Lung microvascular endothelial cell (primary cell): Measurements from ENCODE around the gene ENOX1. TPM values are rescaled to one million over a fixed set of nuclear protein-coding genes. Genes with fewer than 3 reads are reported as not detected.
A peak's percentile ranks its signal among the peaks of the same experiment; 100 is the strongest.

ENCODE experiments used
- DNase-seq, 2 donors: peaks; one replicate each; pipeline versions ENCODE4 v3.0.0 to v3.0.0-alpha.2; 2010; ENCODE audit warnings: low read depth in 2 of 2
- total RNA-seq: library from RNA; depleted of rRNA; stranded (reverse); fragments of >200 nt; gene quantifications from 2 replicates; pipeline ENCODE4 v1.2.1, GENCODE V29; 2014

Gene ENOX1
- total RNA-seq, 1 donor from 2014 or later: under 0.01 TPM

DNA sequence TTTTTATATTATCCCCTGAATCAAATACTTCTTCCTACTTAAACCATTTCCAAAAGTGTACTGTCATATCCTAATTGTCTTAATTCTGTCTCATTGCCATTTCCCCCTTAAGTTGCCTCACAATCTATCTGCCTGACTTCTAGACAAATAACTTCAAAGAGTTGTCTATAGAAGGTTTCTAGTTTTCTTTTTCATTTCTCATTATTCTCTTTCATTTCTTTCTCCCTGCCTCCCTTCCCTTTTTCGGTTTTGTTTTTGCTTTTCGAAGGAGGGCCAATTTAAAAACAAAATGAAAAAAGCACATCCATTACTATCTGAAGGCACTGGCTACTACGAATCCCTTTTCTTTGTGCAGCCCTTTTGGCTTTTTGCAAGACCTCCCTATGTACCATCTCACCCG lies 396.2 kb downstream of the ENOX1 start:
- DNase-seq: no peak

DNA sequence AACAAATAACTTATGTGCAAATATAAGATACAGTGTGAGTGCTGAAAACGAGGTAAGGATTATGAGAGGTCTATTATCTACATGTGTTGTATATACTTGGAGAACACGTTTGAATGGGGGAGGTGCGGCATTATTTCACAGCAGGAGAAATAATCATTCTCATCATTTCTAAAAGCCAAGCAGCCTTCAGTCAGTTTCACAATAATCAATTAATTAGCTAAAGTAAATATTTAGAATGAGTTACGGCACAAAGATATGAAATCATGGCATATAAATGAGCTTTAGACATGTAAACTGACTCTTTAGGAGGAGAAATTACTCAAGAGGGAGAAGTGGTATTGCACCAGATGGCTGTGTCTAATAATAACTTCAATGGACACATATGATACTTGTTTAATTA lies 396.8 kb downstream of the ENOX1 start:
- no peak for DNase-seq

DNA sequence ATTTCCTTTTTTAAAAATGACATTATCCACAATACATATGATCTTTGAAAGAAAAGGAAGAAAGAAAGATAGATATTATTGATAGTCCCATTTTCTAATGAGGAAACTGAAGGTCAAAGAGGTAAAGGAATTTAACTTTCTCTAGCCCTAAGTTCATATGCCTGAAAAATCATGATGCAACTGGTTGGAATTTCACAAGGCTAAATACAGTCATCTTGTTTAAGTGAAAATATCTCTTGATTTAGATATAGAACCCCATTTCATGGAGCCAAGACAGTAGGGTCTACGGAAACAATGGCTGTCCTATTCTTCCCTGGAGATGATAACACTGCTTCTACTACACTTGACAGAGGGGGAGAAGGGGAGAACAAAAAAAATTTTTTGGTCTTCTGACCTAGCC lies 397.2 kb downstream of the ENOX1 start:
- DNase-seq: no peak

DNA sequence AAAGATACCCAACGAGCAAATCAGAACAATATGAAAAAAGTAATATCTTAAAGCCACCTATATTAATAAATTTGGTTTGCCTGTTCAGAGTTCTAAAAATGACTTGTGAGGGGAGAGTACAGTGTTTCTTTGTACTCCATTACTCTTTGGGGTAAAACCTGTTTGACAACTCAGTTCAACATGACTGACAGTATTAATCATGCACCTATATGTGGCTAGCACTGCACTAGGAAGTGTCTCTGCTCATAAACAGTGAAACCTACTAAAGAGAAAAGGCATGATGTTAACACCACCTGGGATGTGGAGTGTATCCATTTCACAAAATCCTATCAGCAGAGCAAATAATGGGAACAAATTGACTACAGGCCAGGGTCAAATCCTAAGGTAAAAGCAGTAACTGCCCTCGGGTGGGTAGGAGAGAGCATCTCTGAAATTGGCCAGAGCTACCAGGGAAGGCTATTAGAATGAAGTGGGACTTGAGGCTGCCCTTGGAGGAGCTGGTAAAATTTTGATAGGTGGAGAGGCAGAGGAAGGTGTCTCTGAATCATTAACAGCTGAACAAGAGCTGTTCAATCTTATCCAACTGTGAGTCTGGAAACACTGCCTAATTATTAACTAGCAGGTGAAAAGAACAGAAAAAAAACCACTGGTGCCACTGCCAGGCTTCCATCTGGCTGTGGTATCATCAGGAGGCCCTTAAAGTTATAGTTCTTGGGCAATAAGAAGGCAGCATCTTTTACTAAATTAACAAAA lies 398.3 kb downstream of the ENOX1 start:
- DNase-seq: no peak

DNA sequence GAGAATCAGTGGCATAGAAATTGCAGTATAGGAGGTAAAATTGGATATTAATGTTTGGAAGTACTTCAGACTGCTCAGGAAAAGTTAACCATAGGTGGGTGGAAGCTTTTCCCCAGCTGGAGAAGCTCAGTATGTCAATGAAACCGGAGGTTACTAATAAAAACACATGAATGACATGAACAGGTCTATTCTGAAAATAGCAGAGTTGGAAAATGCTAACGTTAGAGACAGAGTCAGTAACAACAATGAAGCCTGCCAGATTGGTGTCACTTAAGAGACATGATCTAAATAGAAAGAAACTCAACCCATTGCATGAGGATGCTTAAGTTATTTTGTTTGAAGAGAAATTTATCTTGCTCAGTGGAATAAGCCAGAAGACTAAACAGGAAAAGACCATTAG lies 398.9 kb downstream of the ENOX1 start:
- DNase-seq: no peak

DNA sequence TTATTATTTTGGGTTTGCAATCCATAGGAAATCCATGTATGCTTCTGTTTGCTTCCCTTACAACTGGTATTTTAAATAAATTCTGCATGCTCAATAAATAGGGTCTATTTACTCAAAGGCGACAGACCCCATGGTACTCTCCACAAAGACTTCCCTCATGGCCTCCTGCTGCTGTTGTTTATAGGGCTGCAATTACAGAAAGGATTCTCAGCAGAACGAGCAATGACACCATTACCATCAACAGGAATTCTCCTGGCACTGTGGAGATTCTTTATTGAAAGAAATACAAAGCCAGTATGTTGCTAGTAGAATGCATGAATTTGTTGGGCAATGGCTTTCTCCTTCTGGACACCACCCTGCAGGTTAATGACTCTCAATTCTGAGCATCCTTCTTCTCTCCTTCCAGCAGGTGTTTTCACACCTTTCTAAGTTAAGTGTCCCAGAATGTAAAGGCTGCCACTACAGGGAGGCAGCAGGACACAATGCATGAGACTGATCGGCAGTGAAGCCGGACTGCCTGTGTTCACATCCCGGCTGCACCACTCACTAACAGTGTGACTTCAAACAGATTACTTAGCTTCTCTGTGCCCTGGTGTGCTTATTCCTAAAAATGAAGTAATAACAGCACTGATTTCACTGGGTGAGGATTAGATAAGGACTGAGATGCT lies 403.1 kb downstream of the ENOX1 start:
- no peak for DNase-seq

DNA sequence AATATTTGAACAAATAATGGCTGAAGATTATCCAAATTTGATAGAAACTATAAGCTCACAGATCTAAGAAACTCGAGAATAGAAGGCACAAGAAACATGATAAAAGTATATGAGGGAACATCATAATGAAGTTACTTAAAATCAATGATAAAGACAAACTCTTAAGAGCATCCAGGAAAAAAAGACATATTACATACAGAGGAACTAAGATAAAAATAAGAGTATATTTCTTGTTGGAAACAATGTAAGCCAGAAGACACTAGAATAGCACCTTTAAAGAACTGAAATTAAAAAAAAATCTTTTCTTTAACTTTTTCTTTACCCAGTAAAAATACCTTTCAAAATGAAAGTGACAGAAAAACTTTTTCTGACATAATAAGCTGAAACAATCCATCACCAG lies 407.0 kb downstream of the ENOX1 start:
- no peak for DNase-seq

DNA sequence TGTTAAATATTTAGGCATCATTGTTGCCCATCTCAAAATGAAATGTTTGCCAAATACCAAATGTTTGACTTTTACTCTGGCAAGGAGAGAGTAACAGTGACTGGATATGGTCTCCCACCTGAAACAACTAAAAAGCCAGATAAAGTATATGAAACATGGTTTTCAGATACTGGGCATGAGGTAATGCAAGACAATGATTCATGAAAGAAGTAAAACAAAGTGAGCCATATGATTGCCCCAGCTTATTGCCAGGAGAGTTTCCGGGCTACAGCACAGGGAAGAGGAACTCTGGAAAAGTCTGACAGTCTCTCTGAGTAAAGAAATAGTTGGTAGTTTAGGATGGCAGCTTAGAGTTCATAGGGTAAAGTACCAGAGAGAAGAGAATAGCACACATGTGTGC lies 408.8 kb downstream of the ENOX1 start:
- peak; percentile 45 to 53 for DNase-seq

DNA sequence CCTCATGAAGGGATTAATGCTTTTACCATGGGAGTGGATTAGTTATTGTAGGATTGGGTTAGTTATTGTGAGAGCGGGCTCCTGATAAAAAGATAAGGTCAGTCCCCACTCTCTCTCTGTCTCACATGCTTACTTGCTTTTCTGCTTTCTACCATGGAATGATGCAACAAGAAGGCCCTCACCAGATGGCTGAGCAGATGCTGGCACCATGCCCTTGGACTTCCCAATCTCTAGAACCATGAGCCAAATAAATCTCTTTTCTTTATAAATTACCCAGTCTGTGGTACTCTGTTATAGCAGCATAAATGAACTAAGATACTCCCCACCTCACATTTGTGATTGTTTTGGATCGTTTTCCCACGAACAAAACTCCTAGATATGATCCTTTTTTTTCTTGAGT lies 409.6 kb downstream of the ENOX1 start:
- peak in 1 of 2 donors; percentile 26 for DNase-seq

DNA sequence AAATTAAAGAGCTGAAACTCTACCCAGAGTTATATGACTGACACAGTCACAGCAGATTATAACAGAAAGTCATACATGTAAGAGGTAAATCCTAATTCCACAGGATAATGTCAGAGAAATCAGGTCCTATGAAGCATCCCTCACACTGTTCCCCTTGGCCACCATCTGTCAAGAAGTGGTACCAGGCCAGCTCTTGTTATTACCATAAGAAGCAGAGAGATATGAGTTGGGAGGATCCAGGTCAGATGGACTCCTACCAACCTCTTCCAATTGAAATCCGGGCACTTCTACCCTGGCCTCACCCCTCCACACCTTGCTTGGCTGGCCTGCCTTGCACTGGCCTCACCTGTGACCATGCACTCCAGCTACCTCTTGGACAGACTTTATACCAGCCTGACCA lies 410.2 kb downstream of the ENOX1 start:
- no peak for DNase-seq

DNA sequence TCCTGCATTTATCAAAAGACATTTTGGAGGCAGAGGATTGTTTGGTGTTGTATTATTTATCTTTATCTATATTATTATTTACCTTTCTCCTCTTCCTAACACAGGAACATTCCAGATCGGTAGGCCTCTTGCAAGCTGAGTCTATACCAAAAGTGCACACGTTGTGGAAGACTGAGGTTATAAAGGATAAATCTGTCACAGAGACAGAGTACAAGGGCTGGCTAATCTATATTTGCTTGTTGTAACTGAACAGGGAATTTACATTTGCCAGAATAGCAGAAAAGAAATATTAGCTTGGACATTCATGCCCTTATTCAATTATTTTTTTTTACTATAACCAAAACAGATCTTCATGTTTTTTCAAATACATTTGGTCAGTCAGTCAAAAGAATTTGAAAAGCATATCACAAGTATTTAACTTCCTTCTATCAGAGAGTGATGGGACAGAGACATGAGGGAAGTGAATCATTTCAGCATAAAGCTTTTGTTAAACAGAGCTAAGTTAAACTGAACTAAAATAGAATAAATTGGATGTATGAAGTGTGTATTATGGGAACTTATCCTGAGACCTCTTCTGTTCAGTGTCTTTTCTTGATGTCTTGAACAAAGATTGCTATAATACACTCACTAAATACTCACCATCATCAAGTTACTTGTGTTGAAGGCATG lies 410.8 kb downstream of the ENOX1 start:
- peak in 1 of 2 donors; percentile 27 for DNase-seq

DNA sequence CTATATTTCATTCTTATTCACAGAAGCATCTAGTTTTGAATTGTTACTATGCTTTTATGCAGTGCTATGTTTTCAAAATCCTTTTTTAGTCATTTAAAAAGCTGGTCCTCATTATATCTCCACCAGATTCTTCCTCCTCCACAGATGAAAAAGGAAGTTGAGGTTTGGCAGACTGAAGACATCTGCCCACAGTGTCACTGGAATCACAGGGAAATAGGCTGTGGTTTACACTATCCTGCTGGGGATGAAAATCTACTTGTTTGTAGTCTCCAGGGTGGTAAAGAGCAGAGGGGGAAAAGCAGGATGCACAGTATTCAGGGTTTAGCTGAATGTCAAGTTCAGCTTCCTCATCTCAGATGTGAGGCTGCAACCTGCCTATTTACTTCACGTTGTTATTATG lies 412.2 kb downstream of the ENOX1 start:
- DNase-seq: peak in 1 of 2 donors; percentile 45

DNA sequence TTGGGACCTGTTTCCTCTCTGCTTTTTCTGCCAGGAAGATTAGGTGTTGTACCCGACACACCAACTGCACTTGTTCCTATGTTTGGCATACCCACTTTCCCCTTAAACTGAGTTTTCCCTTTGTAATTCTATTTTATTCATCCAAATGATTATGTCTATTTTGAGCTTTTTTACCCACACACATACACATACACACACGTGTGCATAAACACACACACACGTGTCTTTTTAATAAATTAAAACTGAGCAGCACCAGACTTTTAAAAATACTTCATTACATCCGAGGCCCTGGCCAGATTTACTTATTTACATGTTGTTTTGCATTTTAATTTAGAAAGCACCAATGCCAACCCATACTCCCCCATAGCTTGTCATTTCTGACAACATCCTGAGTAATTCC lies 413.4 kb downstream of the ENOX1 start:
- no peak for DNase-seq

DNA sequence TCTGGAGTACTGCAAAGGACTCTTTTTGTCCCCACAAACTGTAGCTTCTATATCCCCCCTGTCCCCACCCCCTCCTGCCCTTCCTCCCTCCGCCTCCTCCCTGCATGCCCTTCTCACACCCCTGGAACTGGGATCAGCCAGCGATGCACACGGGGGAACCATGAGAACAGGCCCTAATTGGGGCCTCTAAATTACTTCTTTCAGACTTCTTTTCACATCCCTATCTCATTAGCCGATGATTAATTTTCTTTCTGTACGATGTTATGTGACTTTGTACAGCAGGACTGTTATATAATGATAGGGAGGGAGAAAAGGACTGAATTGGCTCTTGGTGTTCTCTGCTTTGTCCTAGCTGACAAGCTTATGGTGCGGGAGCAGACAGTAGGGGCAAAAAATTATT lies 415.9 kb downstream of the ENOX1 start:
- no peak for DNase-seq

DNA sequence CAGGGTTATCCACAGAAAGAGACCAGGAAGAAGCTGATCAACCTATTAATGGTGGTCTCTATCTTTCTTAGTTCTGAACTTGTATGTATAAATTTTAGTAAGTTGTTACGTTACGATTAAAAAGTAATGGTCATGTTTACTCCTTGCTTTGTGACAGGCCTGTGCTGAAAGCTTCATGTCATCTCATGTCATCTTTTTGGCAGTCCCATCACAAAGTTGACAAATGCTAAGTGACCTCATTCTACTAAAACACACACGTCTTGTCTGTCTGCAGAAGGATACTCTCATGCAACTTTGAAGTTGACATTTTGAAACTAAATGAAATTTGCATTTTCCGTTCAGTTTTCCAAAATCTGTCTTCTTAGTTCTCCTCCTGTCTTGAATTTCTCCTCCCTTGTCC lies 417.5 kb downstream of the ENOX1 start:
- DNase-seq: no peak

DNA sequence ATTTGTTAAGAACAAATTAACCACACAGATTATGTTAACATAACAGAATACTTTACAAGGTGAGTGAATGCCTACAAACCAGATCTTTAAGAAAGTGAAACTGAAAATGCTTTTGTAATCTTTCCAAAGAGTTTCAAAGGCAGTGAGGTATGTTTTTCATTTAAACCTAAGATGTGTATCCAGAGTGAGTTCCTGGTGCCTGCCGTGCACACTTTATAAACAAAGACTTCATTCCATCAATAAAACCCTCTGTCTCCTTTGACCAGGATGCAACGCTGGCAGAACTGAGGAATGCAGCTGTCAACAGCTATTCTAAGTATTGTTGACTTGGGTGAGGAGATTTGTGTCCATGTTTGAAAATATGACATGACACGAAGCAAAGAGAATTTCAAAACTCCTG lies 418.8 kb downstream of the ENOX1 start:
- DNase-seq: peak; percentile 32 to 34

DNA sequence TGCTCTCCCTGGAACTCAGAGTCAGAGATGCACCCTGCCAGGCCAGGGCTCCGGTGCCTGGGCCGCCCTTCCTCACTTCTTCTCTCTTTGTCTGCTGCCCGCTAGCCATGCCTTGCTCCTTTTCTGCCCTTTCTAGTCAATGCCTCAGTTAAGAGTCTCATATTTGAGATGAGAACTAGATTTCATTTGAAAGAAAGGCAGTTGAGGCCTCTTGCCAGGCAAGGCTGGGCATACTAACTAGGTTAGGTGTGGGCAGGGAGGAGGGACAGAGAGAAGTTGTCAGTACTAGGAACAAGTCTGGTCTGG lies 421.8 kb downstream of the ENOX1 start:
- DNase-seq: no peak

DNA sequence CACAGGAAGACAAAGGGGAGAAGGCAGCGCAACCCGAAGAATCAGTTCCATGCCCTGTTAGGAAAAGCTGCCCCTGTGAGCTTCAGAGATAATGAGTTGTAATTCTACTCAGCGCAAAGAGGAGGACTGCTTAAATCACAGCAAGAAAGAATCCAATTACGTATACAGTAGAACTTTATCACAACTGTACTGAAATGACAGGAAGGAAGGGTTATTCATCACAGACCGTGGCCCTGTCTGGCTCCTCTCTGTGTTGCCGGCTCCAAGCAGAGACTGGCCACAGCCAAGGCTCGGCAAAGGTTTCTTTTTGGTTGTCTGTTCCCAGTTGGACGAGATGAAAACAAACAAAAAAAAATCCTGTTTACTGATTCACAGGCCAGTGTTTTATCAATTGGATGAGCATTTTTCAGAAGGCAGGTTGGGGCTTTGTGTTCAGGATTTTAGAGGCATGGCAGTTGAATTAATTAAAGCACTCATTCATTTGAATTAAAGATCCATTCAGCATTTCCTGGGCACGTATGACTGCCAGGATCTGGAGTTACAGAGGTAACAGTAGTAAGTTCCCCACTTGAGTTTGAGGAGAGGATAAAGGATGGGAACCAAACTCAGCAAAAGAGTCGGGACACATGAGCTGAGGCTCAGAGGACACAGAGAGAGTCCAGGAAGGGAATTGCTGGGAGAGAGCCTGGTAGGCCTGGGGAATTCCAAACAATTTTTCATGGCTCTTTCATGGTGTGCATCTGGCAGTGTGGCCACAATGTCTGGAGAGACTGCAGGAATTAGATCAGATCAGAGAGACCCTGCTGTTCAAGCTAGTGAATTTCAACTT lies 422.3 kb downstream of the ENOX1 start:
- DNase-seq: peak; percentile 90 to 91

DNA sequence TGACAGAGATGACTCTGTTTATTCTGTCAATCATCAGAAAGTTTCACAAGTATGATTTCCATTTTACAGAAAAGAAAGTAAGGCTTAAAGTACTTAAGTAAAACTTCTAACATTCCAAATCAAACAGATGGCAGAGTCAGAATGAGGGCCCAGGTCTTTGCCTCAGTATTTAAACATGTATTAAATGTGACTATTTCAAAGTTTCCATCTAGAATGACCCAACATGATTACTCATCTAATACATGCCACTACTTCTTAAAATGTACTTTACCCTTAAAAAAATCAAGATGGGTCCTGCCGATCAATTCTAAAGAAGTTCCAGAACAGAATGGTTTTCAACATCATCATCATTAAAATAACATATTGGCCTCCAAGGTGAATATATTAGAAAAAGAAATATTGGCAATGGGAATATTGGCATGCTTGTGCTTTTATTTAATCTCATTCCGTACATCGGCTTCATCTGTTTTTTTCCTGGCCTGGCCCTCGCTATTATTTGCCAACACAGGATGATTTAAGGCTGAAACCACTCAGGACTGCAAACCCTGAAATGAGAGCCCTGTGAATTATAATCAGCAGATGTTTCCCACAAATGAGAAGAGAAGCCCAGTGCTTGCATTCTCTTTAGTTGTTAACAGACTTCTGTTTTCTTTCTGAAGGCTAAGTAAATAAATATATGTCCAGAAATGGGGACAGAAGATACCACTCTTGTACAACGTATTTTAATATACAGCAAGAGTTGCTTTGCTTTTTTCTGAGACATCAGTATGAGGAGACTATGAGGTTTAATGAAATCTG lies 423.4 kb downstream of the ENOX1 start:
- DNase-seq: peak; percentile 23 to 78

DNA sequence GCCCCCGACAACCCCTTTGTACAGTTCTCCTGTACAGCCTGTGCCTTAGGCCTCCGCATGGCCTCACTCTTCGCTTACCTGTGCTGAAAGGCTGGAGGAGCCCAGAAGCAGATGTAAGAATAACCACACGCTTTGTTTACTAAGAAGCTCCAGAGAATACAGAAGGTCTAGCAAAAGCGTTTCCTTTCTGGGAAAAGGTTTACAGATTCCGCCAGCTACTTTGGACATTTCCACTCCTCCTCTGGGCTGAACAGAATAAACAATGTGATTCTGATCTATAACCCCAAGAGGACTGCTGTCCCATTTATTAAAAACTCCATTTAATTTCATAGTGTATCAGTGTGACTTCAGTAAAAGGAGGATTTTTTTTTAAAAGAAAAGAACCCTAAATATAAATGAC lies 424.2 kb downstream of the ENOX1 start:
- DNase-seq: no peak

DNA sequence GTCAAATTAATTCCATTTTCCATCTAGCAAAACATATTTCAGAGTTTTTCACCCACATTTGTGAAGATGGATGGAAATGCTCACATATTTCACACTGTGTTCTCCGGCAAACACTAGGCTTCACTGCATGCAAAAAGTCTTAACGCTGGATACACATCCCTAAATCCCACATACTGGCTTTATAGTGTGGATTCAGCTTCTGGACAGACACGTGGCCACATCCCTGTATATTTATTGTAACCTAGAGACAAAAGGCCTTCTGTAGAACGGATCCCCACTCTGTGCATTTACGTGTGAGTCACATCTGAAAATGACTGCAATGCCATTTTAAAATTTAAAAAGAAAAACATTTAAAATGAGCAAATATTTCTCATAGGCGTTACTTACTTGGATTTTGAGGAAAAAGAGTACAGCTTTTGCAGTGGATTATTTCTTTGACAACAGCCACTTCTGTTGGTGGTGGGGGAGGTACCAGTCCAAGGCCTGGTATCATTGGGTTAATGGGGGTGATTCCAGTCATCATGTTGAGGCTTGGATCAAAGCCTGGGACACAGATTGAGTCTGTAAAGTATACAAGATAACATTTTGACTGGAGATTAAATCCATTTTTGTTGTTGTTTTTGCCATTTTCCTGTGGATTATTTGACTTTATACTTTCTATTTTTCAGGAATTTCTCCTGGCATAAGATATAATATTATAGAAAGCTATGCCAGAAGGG lies 425.7 kb downstream of the ENOX1 start:
- peak; percentile 31 to 33 for DNase-seq
